HG03432 (cell line): ENCODE results near the gene MPHOSPH6.
"Not testable (repeated sequence)": the region's sequence is repeated elsewhere in the genome, so short reads cannot be mapped to it uniquely, and the experiment has no call there.

Source experiments
- ATAC-seq: cut with Tn5 transposase; IDR thresholded peaks from one replicate; pipeline ENCODE4 v1.9.1; 2021; ENCODE audit warnings: mild to moderate bottlenecking, moderate library complexity; ENCODE audit not compliant: unreplicated experiment

MPHOSPH6 gene

GRCh38 chr16:82124651-82125050 is 45.4 kb downstream of the MPHOSPH6 start:
- ATAC-seq: no peak

DNA sequence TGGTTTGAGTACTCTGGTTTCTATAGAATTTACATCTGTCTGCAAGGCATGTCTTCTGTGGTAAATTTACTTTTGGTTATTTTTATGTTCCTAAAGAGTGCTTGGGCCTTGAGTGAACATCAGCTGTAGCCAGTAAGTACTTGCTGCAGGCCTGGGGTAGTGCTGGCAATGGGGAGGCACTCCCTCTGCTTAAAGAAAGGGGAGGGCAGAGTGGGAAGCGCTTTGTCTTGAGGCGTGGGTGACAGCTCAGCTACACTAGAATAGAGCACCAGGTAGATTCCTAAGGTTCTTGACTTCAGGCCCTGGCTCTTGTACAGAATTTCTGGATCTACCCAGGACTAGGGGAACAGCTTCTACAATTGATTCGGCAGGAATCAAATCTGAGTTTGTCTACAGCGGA is 50.6 kb downstream of the MPHOSPH6 start:
- no peak for ATAC-seq

- ATAC-seq: no peak
These were observed 51.3 kb downstream of the MPHOSPH6 start for GRCh38 chr16:82118749-82119148.

- no peak for ATAC-seq
These were observed 53.5 kb downstream of the MPHOSPH6 start for GRCh38 chr16:82116535-82116934.

- no peak for ATAC-seq
These were observed 56.3 kb downstream of the MPHOSPH6 start for GRCh38 chr16:82113741-82114140.

GRCh38 chr16:82111944-82112343 is 58.1 kb downstream of the MPHOSPH6 start:
- no peak for ATAC-seq

DNA sequence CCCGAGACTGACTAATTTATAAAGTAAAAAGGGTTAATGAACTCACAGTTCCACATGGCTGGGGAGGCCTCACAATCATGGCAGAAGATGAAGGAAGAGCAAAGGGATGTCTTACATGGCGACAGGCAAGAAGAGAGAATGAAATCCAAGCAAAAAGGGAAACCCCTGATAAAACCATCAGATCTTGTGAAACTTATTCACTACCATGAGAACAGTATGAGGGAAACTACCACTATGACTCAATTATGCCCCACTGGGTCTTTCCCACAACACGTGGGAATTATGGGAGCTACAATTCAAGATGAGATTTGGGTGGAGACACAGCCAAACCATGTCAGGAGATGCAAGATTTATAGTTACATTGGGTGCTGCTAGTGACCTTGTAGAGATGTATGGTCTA is 60.8 kb downstream of the MPHOSPH6 start:
- not testable (repeated sequence) for ATAC-seq

GRCh38 chr16:82108774-82109173 is 61.2 kb downstream of the MPHOSPH6 start:
- no peak for ATAC-seq

DNA sequence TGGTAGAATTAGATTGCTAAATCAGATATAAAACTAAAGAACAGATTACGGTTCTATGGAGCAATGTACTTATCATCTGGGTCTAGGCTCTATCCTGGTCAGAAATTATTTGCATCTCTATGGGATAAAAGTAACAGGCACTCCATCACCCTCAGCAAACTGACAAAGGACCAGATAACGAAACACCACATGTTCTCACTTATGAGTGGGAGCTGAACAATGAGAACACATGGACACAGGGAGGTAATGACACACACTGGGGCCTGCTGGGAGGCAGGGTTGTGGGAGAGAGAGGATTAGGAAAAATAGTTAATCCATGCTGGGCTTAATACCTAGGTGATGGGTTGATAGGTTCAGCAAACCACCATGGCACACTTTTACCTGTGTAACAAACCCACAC is 61.9 kb downstream of the MPHOSPH6 start:
- no peak for ATAC-seq

DNA sequence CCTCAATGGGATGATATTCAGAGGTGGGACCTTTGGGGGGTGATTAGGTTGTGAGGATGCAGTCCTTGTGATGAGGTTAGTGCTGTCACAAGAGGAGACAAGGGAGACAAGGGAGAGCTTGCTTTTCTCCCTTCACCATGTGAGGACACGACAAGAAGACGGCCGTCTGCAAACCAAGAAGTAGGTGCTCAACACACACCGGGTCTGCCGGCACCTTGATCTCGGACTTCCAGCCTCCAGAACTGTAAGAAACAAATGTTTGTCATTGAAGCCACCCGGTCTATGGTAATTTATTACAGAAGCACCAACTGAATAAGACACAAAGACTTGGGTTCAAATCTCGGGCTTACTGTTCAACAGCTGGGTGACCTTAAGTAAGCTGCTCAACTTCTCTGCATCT is 64.9 kb downstream of the MPHOSPH6 start:
- no peak for ATAC-seq
